Activated CD4-positive, alpha-beta T cell treated with anti-CD3 and anti-CD28 coated beads, Interleukin-2, amount 50 U/mL, for 48 hours (primary cell): Measurements from ENCODE around the gene HID1.

Source experiments
- DNase-seq, 2 experiments: peaks; one replicate each; pipeline ENCODE4 v3.0.0-alpha.2; 2020

Gene HID1

GRCh38 chr17:74946641-74947040 lies 25.9 kb downstream of the HID1 start:
- no peak for DNase-seq

- DNase-seq = no peak
Measured at GRCh38 chr17:74945543-74945942, 27.0 kb downstream of the HID1 start.

GRCh38 chr17:74943808-74944522 lies 28.6 kb downstream of the HID1 start:
- DNase-seq = no peak

- no peak for DNase-seq
Measured at GRCh38 chr17:74941128-74941725, 31.3 kb downstream of the HID1 start.

- DNase-seq = no peak
Measured at GRCh38 chr17:74939534-74939933, 33.0 kb downstream of the HID1 start.

- DNase-seq = no peak
Measured at GRCh38 chr17:74938194-74938950, 34.2 kb downstream of the HID1 start.

- no peak for DNase-seq
Measured at GRCh38 chr17:74937064-74938051, 35.2 kb downstream of the HID1 start.

- no peak for DNase-seq
Measured at GRCh38 chr17:74936470-74936799, 36.1 kb downstream of the HID1 start.

GRCh38 chr17:74935585-74936469 lies 36.7 kb downstream of the HID1 start, which contains the start of gene OTOP3:
OTOP3 (plus strand) TSS chr17:74935898; CDS start chr17:74935922, 24 bp downstream.
- no peak for DNase-seq

GRCh38 chr17:74935048-74935447 lies 37.5 kb downstream of the HID1 start:
- DNase-seq = no peak

GRCh38 chr17:74930535-74931036 lies 42.0 kb downstream of the HID1 start:
- no peak for DNase-seq

- DNase-seq = no peak
Measured at GRCh38 chr17:74928786-74929185, 43.8 kb downstream of the HID1 start.

- DNase-seq = no peak
Measured at GRCh38 chr17:74925242-74925641, 47.3 kb downstream of the HID1 start.

GRCh38 chr17:74924250-74924948 lies 48.2 kb downstream of the HID1 start, which contains the start of gene OTOP2:
OTOP2 (plus strand) TSS chr17:74924273; CDS start chr17:74924633, 360 bp downstream.
- no peak for DNase-seq

GRCh38 chr17:74923538-74924249 lies 48.9 kb downstream of the HID1 start:
- peak; percentile 79 to 81 for DNase-seq

- DNase-seq = no peak
Measured at GRCh38 chr17:74922694-74923537, 49.6 kb downstream of the HID1 start, which contains the start of gene USH1G. USH1G (minus strand) TSS chr17:74923255; CDS start chr17:74923073, 182 bp downstream.

GRCh38 chr17:74922172-74922571 lies 50.4 kb downstream of the HID1 start:
- DNase-seq = no peak

- no peak for DNase-seq
Measured at GRCh38 chr17:74921769-74922168, 50.8 kb downstream of the HID1 start.
